Coronary artery (tissue), 2 donors: Measurements from ENCODE around the gene TMEM175.
"Not testable (repeated sequence)": the region's sequence is repeated elsewhere in the genome, so short reads cannot be mapped to it uniquely, and the experiment has no call there.

Experiments
- DNase-seq: peaks from one replicate; pipeline ENCODE4 v3.0.0-alpha.2; 2017; ENCODE audit warnings: low spot score
- H3K27ac ChIP-seq, 2 donors: fragments of 200-600 bp; sonication (generic); one replicate each; pipeline ENCODE4 v1.5.1; 2016 to 2019
- H3K4me3 ChIP-seq: fragments of 200-600 bp; sonication (generic); 2 replicates; pipeline ENCODE4 v1.5.1; 2016; ENCODE audit warnings: mild to moderate bottlenecking, moderate library complexity
- TF ChIP-seq, protein P1 (sequence below): fragments of 200-600 bp; sonication (generic); IDR thresholded peaks from one replicate; pipeline ENCODE4 v1.5.1; 2019; ENCODE audit warnings: antibody characterized with exemption

The TMEM175 gene

GRCh38 chr4:915041-915474 is 17.2 kb upstream of the TMEM175 start:
- Histone ChIP-seq H3K4me3 (peak overlapping the region; percentile 14), H3K27ac (no peak overlapping the region)
- DNase-seq: no peak
- TF ChIP-seq, protein P1, sequence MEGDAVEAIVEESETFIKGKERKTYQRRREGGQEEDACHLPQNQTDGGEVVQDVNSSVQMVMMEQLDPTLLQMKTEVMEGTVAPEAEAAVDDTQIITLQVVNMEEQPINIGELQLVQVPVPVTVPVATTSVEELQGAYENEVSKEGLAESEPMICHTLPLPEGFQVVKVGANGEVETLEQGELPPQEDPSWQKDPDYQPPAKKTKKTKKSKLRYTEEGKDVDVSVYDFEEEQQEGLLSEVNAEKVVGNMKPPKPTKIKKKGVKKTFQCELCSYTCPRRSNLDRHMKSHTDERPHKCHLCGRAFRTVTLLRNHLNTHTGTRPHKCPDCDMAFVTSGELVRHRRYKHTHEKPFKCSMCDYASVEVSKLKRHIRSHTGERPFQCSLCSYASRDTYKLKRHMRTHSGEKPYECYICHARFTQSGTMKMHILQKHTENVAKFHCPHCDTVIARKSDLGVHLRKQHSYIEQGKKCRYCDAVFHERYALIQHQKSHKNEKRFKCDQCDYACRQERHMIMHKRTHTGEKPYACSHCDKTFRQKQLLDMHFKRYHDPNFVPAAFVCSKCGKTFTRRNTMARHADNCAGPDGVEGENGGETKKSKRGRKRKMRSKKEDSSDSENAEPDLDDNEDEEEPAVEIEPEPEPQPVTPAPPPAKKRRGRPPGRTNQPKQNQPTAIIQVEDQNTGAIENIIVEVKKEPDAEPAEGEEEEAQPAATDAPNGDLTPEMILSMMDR: no peak

- H3K27ac ChIP-seq: no peak overlapping the region
- no peak for DNase-seq
- TF ChIP-seq, protein P1: no peak
- peak overlapping the region; percentile 14 for H3K4me3 ChIP-seq
Measured at GRCh38 chr4:915595-915994, 16.7 kb upstream of the TMEM175 start.

- TF ChIP-seq, protein P1: no peak
- H3K4me3 ChIP-seq: no peak overlapping the region
- no peak for DNase-seq
- H3K27ac ChIP-seq: no peak overlapping the region
Measured at GRCh38 chr4:917466-917865, 14.8 kb upstream of the TMEM175 start.

DNA sequence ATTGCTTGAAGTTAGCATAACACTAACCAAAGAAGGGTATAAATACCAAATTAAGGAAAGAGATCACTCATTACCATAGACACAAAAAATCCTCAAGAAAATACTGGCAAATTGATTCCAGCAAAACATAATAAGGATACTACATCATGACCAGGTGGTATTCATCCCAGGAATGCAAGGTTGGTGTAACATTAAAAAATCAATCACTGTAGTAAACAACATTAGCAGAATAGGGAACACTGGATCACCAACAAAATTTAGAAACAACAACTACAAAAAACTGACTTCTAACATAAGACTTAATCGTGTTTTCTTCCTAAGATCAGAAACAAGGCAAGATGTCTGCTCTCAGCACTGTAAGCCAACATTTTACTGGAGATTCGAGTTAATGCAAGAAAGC is 14.3 kb upstream of the TMEM175 start:
- TF ChIP-seq, protein P1: no peak
- no peak for DNase-seq
- no peak overlapping the region for H3K27ac ChIP-seq
- H3K4me3 ChIP-seq: no peak overlapping the region

DNA sequence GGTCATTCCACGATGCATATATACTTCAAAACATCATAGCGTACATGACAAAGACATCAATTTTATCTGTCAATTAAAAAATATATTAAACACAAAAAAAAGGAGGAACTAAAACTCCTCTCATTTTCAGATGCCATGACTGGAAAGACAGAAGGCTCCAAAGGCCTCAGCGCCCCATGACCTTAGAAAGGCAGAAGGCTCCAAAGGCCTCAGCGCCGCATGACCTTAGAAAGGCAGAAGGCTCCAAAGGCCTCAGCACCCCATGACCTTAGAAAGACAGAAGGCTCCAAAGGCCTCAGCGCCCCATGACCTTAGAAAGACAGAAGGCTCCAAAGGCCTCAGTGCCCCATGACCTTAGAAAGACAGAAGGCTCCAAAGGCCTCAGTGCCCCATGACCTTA is 13.7 kb upstream of the TMEM175 start:
- H3K4me3 ChIP-seq, DNase-seq, H3K27ac ChIP-seq: not testable (repeated sequence)

DNA sequence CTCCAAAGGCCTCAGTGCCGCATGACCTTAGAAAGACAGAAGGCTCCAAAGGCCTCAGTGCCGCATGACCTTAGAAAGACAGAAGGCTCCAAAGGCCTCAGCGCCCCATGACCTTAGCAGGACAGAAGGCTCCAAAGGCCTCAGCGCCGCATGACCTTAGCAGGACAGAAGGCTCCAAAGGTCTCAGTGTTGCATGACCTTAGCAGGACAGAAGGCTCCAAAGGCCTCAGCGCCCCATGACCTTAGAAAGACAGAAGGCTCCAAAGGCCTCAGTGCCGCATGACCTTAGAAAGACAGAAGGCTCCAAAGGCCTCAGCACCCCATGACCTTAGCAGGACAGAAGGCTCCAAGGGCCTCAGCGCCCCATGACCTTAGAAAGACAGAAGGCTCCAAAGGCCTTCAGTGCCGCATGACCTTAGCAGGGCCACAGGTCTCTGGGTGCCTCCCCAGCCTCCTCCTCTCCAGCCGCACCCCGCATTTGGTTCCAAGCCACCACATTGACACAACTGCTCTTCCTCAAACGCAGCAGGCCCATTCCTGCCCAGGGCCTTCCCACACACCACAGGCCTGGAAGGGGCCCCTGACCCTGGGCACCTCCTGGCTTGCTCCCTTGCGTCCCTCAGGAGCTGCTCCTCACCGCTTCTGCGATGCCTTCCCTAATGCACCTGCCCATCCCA is 13.1 kb upstream of the TMEM175 start:
- H3K4me3 ChIP-seq: not testable (repeated sequence)
- DNase-seq: peak; percentile 53

GRCh38 chr4:921830-922331 is 10.4 kb upstream of the TMEM175 start:
- peak; percentile 14 for DNase-seq
- Histone ChIP-seq H3K4me3 (no peak overlapping the region), H3K27ac (no peak overlapping the region)
- TF ChIP-seq, protein P1: no peak

More for the DNA sequence above, 13.1 kb upstream of the TMEM175 start:
- not testable (repeated sequence) for H3K27ac ChIP-seq
